GM21737 (cell line): Measurements from ENCODE around the gene ST6GALNAC6.

Experiments used
- ATAC-seq: cut with Tn5 transposase; IDR thresholded peaks from one replicate; pipeline ENCODE4 v1.9.1; 2021; ENCODE audit warnings: mild to moderate bottlenecking, moderate library complexity; ENCODE audit not compliant: unreplicated experiment

ST6GALNAC6 gene, protein sequence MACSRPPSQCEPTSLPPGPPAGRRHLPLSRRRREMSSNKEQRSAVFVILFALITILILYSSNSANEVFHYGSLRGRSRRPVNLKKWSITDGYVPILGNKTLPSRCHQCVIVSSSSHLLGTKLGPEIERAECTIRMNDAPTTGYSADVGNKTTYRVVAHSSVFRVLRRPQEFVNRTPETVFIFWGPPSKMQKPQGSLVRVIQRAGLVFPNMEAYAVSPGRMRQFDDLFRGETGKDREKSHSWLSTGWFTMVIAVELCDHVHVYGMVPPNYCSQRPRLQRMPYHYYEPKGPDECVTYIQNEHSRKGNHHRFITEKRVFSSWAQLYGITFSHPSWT

GRCh38 chr9:127899128-127899943 lies at the start of gene ST6GALNAC6:
Gene ST6GALNAC6, minus strand, starts transcription at chr9:127899603. Its CDS starts 1,622 bp downstream, at chr9:127897981.
- ATAC-seq, result peak; percentile 59

GRCh38 chr9:127947841-127948710 lies 48.7 kb upstream of the ST6GALNAC6 start:
- ATAC-seq, result no peak

- no peak for ATAC-seq
Measured at GRCh38 chr9:127946728-127947127, 47.3 kb upstream of the ST6GALNAC6 start.

GRCh38 chr9:127945942-127946341 lies 46.5 kb upstream of the ST6GALNAC6 start:
- ATAC-seq, result no peak

DNA sequence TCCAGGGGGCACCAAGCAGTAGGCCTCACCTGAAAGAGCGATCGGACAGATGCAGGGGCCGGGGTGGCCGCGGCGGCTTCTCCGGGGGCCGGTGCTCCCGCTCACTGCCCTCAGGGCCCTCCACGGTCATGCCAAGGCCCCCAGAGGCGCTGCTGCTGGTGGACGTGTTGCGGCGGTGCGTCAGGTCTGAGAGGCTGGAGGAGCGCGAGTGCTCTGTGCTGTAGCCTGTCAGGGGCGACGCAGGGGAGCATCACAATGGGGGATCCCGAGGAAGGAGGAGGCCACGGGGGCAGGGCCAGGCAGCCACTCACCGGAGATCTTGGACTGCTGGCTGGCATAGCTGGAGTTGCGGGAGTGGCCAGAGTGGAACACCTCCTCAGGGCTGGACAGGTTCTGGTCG lies 45.9 kb upstream of the ST6GALNAC6 start:
- ATAC-seq, result no peak

DNA sequence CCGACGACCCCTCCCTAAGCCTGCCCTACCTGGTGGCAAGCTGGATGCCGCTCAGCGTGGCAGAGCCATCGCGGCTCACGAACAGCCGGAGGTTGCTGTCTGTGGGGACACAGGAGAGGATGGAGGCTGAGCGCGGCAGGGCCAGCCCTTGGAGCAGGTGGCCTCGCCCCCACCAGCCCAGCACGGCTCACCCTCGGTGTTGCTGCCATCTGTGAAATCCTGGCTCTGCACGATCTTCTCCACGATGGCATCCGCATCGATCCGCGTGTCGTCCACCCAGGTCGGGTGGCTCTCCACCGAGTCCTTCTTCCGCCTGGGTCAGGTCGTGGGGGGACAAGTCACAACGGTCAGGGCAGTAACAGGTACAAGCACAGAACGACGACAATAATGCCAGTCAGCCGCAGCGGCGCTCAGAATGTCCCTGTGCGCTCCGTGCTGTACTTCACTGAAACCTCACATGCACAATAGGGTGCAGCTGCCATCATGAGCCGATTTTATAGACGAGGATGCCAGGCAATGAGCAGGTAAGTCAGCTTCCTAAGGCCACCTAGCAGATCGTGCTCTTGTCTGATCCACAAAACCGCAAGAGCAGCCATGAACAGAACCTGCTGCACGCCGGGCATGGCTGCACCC lies 45.3 kb upstream of the ST6GALNAC6 start:
- ATAC-seq, result no peak

DNA sequence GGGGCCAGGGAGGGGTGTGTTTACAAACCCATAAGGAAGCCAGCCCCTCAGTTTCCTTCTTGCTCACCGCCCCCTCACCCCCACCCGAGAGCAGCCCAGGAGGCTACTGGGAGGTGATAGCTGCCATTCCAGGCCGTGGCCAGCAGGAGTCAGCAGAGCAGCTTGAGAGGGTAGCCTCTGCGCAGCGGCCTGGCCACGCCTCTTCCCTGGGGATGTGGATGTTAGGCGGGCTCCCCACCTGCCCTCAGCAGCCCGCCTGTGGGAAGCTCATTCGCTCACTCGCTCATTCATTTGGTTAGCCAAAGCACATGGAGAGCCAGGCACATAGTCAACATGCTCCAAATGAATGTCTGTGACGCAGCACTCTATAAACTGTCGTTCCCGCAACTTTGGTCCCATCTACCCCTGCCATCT lies 44.3 kb upstream of the ST6GALNAC6 start:
- no peak for ATAC-seq

DNA sequence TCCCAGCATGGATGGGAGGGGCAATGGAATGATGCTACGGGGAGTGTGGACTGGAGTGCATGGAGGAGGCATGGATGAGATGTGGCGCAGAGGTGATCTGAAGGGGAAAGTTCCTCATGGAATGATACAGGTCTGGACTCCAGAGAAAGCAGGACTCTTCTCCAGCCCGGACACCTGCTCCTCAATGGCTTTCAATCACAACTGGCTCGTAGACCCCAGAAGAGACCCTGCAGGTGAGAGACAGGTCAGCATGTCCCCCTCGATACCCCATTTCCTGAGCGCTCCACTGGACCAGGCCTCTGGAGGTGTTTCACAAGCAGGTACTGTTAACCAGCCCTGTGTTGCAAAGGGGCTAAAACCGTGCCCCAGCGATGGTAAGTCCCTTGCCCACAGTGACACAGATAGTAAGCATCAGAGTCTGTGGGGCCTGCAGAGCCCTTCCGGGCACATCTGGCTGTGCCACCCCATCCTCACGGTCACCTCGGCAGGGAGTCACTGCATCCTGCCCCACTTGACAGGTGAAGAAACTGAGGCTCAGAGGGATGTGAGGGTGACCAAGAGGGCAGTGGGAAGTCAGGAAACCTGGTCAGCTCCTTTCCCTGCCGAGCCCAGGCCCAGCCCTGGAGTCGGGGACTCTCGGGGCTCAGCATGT lies 43.7 kb upstream of the ST6GALNAC6 start:
- ATAC-seq, result no peak

DNA sequence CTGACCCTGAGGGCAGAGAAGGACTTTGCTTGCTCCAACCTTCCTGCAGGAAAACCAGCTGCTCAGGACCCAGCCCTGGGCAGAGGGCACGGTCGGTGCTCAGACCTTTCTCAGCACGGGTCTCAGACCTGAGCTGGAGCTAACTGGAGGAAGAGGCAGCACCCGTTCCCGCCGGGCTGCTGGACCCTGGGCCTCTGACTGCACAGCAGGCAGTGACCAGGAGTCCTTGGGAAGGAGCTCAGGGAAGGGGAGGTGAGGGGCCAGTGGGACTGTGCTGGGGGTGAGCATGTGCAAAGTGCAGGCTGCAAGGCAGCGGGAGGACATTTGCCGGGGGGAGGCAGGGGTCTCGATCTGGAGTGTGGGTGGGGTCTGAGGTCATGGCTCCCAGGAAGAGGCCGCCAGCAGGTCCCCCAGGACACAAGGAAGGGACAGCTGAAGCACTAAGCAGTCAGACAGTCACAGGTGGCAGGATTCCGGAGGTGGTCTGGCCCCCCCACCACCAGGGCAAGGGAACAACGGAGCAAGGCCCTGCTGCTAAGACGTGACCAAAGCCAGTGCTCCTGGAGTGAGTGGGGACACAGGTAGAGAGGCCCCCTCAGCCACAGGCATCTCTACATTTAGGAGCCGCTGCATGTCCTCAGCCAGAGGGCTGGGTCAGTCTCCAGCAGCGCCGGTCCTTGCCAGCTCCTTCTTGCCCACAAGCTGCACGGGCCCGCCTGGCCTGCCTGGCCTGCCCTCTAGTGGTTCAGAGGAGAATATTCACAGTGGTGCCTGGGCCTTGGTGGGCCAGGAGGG lies 43.0 kb upstream of the ST6GALNAC6 start:
- no peak for ATAC-seq

- no peak for ATAC-seq
Measured at GRCh38 chr9:127941961-127942215, 42.5 kb upstream of the ST6GALNAC6 start.

DNA sequence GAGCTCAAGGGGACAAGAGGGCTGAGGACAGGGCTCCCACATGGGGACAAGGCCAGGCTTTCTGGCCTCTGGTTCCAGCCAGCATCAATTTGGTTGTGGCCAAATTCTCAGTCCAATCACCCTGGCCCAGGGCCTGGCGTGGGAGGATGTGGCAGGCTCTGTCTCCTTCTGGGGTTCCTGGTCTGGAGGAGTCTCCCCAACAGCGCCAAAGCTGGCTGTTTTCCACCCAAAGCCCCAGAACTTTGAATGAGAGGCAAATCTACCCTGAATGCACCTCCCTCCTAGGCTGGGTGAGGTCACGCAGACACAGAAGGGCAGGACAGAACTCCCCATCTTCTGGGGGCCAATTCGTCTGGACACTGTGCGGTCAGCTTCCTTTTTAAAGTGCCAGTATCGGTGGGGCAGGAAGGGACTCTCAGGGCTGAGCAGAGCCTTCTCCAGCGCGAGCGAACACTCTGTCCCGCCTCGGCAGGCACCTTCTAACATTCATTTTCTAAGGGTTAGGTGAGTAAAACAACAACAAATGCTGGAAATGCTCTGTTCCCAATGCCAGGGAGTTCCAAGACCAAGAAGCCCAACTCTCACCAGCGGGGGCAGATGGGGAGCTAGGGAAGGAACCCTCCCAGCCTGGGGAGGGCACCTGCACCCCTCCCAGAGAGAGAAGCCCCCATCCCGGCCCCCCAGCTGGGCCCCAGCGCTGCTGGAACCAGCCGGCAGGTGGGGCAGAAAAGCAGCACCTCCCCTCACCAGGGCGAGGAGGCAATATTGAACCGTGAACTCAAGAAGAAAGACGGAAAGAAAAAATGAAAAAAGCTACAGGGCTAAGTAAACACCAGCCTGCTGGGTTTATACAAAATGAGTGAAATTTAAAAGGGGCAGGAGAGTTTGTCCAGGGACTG lies 41.9 kb upstream of the ST6GALNAC6 start:
- no peak for ATAC-seq

- no peak for ATAC-seq
Measured at GRCh38 chr9:127940593-127940992, 41.2 kb upstream of the ST6GALNAC6 start.

DNA sequence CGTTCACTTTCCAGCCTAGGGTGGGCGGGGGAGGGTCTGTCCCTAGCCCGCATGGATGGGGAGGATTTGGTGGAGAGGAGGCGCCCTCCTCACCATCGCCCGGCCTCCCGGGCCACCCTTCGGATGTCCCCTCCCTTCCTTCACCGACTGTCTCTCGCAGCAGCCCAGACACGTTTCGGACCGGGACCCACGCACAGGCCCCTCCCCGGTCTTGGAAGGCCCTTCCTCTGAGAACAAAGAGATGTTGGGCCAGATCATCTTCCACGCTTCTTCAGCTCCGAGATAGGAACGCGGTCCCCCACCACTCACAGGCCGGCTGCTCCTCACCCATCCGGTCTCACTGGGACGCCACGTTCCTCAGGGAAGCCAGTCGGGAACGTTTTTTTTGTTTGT lies 38.9 kb upstream of the ST6GALNAC6 start:
- ATAC-seq, result no peak

- ATAC-seq, result peak; percentile 82
Measured at GRCh38 chr9:127937388-127938297, 38.2 kb upstream of the ST6GALNAC6 start, which contains the start of gene DPM2. Gene DPM2, minus strand, starts transcription at chr9:127937854. Its CDS starts 34 bp downstream, at chr9:127937820.

- ATAC-seq, result no peak
Measured at GRCh38 chr9:127937056-127937387, 37.6 kb upstream of the ST6GALNAC6 start.

GRCh38 chr9:127936347-127936852 lies 37.0 kb upstream of the ST6GALNAC6 start:
- ATAC-seq, result no peak

DNA sequence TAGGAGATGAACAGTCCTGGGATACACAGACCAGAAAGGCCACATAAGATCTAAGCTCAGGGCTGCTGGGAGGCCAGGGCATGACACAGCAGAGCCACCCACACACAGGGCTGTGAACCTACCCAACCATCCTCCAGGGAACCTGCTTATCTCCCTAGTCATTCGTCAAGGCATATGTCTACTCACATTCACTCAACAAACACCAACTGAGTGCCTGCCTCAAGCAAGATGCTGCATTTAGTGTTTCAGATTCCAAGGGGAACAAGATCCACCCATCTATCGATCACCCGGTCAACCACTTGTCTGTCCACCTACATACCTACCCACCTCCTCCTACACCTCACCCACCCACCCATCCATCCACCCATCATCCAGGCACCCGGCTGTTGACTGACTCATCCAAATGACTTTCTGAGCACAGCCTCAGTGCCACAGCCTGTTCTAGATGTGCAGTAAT lies 36.4 kb upstream of the ST6GALNAC6 start:
- ATAC-seq, result no peak
